GM12875 (cell line): ENCODE data around the gene TRIM8.
"Not testable (repeated sequence)": the region's sequence is repeated elsewhere in the genome, so short reads cannot be mapped to it uniquely, and the experiment has no call there.

Experiments
- H3K4me3 ChIP-seq: one replicate; pipeline ENCODE4 v1.5.1; 2011; ENCODE audit warnings: low read depth, low read length, control low read depth
- TF ChIP-seq, protein P1 (sequence below): IDR thresholded peaks from 2 replicates; pipeline ENCODE4 v1.5.1; 2011; ENCODE audit warnings: low read depth, mild to moderate bottlenecking, control low read depth, inconsistent platforms, low read length, moderate library complexity, borderline replicate concordance; ENCODE audit not compliant: insufficient read depth

TRIM8 gene

DNA sequence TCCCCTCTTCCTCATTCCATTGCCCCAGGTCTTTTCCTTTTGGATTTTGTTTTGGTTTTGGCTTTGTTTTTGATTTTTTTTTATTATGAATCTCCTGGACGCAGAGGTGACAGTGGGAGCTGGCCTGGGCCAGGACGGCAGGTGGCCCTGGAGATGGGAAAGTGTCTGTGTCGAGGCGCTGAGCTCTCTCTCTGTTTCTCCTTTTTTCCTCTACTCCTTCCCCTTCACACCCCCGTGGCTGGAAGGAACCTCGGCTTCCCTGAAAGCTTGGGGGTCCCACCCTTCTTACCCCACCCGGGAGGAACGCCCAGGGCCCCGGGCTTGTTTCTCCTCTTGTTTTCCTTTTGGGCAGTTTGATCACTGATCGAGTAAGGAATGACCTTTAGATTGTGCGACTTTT is 13.2 kb downstream of the TRIM8 start:
- no peak overlapping the region for H3K4me3 ChIP-seq
- TF ChIP-seq, protein P1, sequence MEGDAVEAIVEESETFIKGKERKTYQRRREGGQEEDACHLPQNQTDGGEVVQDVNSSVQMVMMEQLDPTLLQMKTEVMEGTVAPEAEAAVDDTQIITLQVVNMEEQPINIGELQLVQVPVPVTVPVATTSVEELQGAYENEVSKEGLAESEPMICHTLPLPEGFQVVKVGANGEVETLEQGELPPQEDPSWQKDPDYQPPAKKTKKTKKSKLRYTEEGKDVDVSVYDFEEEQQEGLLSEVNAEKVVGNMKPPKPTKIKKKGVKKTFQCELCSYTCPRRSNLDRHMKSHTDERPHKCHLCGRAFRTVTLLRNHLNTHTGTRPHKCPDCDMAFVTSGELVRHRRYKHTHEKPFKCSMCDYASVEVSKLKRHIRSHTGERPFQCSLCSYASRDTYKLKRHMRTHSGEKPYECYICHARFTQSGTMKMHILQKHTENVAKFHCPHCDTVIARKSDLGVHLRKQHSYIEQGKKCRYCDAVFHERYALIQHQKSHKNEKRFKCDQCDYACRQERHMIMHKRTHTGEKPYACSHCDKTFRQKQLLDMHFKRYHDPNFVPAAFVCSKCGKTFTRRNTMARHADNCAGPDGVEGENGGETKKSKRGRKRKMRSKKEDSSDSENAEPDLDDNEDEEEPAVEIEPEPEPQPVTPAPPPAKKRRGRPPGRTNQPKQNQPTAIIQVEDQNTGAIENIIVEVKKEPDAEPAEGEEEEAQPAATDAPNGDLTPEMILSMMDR: no peak

DNA sequence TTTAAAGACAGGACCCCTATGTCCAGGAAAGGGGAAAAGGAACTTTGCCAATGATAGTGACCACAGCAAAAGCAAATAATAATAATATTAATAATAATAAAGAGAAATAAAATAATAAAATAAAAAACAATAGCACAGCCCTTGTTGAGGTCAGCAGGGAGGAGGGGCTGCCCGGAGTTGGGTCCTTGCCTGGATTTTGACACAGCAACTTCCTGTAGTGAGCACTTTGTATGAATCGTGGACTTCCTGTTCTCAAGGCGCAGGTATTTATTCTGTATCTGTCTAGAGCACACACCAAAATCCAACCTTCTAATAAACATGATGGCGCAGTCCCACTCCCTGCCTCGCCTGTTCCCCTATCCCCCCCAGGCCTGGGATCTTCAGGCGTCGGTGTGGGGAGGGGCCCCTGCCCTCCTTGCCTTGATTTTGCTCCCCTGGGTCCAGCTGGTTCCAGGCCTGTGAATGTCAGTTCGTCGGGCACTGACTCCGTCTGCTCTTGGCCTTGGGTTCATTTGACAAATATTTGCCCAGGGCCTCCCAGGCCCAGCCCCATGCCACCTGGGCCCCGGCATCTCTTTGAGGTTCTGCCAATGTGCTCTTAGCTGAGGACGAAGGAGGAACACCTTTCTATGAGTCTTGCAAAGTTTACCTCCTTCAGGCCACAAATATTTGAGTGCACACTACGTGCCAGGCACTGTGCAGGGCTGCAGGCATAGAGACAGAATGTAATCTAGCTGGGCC is 13.9 kb downstream of the TRIM8 start:
- TF ChIP-seq, protein P1: no peak
- no peak overlapping the region for H3K4me3 ChIP-seq

DNA sequence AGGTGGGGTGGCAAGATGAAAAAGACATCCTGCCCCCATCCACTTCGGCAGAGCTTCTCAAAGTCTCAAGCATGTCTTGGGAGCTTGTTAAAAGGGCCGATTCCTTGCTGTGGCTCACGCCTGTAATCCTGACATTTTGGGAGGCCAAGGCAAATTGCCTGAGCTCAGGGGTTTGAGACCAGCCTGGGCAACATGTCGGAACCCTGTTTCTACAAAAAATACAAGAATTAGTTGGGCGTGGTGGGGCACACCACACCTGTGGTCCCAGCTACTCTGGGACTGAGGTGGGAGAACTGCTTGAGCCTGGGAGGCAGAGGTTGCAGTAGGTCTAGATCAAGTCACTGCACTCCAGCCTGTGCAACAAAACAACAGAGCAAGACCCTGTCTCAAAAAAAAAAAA is 14.5 kb downstream of the TRIM8 start:
- H3K4me3 ChIP-seq: no peak overlapping the region

DNA sequence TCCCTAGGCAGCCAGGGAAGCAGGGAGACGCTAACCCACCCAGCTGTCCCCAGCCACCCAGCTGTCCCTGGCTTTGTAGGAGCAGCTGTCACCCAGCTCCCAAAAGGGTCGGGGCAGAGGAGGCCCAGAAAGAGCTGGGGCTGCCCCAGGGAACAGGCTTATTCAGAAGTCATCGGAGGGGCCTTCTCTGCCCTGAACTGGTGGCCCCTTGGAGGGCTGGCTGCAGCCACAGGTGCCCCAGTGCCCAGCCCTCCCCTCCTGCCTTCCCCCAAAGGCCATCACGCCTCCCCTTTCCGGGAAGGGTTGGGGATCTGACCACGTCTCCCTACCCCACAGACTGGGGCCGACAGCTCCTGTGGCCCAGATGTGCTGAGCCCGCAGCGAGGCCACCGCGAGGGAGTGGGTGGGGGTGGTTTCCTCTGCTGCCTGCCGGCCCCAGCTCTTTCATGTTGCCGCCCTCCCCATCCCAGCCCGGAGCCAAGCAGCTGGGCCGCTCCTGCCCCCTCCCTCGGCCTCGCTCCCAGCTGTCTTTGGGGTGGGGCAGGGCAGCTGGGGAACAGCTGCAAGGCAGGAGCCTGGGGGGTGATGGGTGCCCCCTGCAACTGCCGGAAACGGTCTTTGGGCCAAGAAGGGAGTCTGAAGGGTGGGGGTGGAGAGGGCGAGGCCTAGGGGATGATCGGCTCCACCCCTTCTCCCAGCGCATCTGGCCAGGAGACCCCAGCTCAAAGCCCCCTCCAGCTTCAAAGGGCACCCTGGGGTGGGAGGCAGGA is 16.8 kb downstream of the TRIM8 start:
- no peak overlapping the region for H3K4me3 ChIP-seq
- TF ChIP-seq, protein P1: no peak

More for the DNA sequence above, 14.5 kb downstream of the TRIM8 start:
- TF ChIP-seq, protein P1: no peak

- no peak overlapping the region for H3K4me3 ChIP-seq
- TF ChIP-seq, protein P1: no peak
Measured at GRCh38 chr10:102661658-102662028, 17.4 kb downstream of the TRIM8 start.

GRCh38 chr10:102665904-102666509 is 21.7 kb downstream of the TRIM8 start:
- TF ChIP-seq, protein P1: no peak
- H3K4me3 ChIP-seq: no peak overlapping the region

DNA sequence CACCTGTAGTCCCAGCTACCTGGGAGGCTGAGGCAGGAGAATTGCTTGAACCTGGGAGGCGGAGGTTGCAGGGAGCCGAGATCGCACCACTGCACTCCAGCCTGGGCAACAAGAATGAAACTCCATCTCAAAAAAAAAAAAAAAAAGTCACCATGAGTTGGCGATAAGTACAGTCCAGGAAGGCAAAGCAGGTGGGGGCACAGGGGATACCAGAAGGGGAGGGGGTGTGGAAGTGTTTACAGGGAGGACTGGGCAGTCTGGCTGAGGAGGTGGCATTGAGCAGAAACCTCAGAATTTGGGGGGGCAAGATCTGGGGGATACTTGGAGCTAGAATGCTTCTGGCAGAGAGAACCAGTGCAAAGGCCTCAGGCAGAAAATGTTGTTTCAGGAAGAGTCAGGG is 23.1 kb downstream of the TRIM8 start:
- not testable (repeated sequence) for H3K4me3 ChIP-seq
